Fibroblast of lung (primary cell): ENCODE measurements around the gene DERL3.

Experiments used
- CTCF ChIP-seq, 2 donors: IDR thresholded peaks in 1 of 2; conservative IDR thresholded peaks in 1 of 2; 1 replicate in 1 of 2; 2 replicates in 1 of 2; pipeline ENCODE4 v1.5.1; 2011 to 2012; ENCODE audit warnings: low read length in 2 of 2, control low read depth in 1 of 2, inconsistent platforms in 1 of 2, low read depth in 1 of 2, mild to moderate bottlenecking in 1 of 2
- EZH2 ChIP-seq: IDR thresholded peaks from 2 replicates; pipeline ENCODE4 v1.5.1; 2012; ENCODE audit warnings: low read length, control low read depth, mild to moderate bottlenecking; ENCODE audit errors: missing control alignments

- TF ChIP-seq CTCF (conservative IDR thresholded peaks at IDR 0.05 in 1 of 2, IDR thresholded peaks at IDR 0.05 in 1 of 2; ENCODE audit: low read depth in 1 of 2, low read length in 2 of 2) (no peak), EZH2 (no peak)
Observed at GRCh38 chr22:23882370-23882769, 43.6 kb upstream of the DERL3 start.
